Vagina (tissue), 2 donors: ENCODE results near the gene SYNM. TPM values are rescaled to one million over a fixed set of nuclear protein-coding genes. Genes with fewer than 3 reads are reported as not detected.

ENCODE experiments used
- DNase-seq, 2 donors: peaks; one replicate each; pipeline ENCODE4 v3.0.0-alpha.2; 2017; ENCODE audit errors: extremely low spot score in 2 of 2
- H3K27ac ChIP-seq: fragments of 200-600 bp; sonication (generic); one replicate; pipeline ENCODE4 v1.5.1; 2019
- H3K27me3 ChIP-seq: fragments of 200-600 bp; sonication (generic); one replicate; pipeline ENCODE4 v1.5.1; 2019
- H3K36me3 ChIP-seq, 2 donors: fragments of 200-600 bp; sonication (generic); one replicate each; pipeline ENCODE4 v1.5.1; 2017 to 2019
- H3K4me1 ChIP-seq: fragments of 200-600 bp; sonication (generic); one replicate; pipeline ENCODE4 v1.5.1; 2019
- H3K4me3 ChIP-seq, 2 donors: fragments of 200-600 bp; sonication (generic); 1 replicate in 1 of 2; 2 replicates in 1 of 2; pipeline ENCODE4 v1.5.1; 2016 to 2019
- H3K9me3 ChIP-seq: fragments of 200-600 bp; sonication (generic); one replicate; pipeline ENCODE4 v1.5.1; 2019
- CTCF ChIP-seq, 3 experiments: fragments of 450-650 bp in 2 of 3; fragments of 200-600 bp in 1 of 3; sonication (generic) in 1 of 3; IDR thresholded peaks; one replicate each; pipeline ENCODE4 v1.5.1; 2017 to 2019; ENCODE audit warnings: antibody characterized with exemption in 3 of 3, mild to moderate bottlenecking in 2 of 3, moderate library complexity in 2 of 3
- POLR2A ChIP-seq, 2 donors: fragments of 450-650 bp; IDR thresholded peaks; one replicate each; pipeline ENCODE4 v1.6.1; 2017; ENCODE audit warnings: antibody characterized with exemption in 2 of 2, mild to moderate bottlenecking in 2 of 2, moderate library complexity in 2 of 2
- POLR2AphosphoS5 ChIP-seq, 2 donors: sonication (generic); formaldehyde crosslinking; IDR thresholded peaks; one replicate each; pipeline ENCODE4 v1.9.0; 2017; ENCODE audit warnings: antibody characterized with exemption in 2 of 2, mild to moderate bottlenecking in 2 of 2, low read depth in 1 of 2; ENCODE audit not compliant: insufficient read depth in 1 of 2
- intact Hi-C: fragments of 100-400 bp; cut with DNase I; formaldehyde crosslinking; loops from one replicate; pipeline ENCODE4 v1.15.1; 2023
- total RNA-seq: library from RNA; depleted of rRNA; stranded (reverse); fragments of >200 nt; gene quantifications from one replicate; pipeline ENCODE4 v1.2.3, GENCODE V29; 2016

Gene SYNM
- total RNA-seq, 1 donor from 2014 or later: 62.6 TPM

GRCh38 chr15:99155961-99156443 is 51.1 kb downstream of the SYNM start:
- no peak overlapping the region for H3K27ac ChIP-seq

GRCh38 chr15:99157456-99157855 is 52.6 kb downstream of the SYNM start:
- peaks cover 0 to 6% of the 10 kb centered on the region in 2 donors for H3K36me3 ChIP-seq
- no peak overlapping the region for H3K27ac ChIP-seq

More at GRCh38 chr15:99155961-99156443, 51.1 kb downstream of the SYNM start:
- H3K4me1 ChIP-seq: no peaks in the 10 kb centered on the region
- intact Hi-C loops: no loop called here
- no peaks in the 10 kb centered on the region for H3K27me3 ChIP-seq
- TF ChIP-seq POLR2A (IDR thresholded peaks at IDR 0.05) (no peak), POLR2AphosphoS5 (IDR thresholded peaks at IDR 0.05; ENCODE audit: insufficient read depth in 1 of 2, low read depth in 1 of 2) (peak in 1 of 2 donors; percentile 24), CTCF (IDR thresholded peaks at IDR 0.05) (no peak)
- H3K9me3 ChIP-seq: no peaks in the 10 kb centered on the region
- peak in 1 of 2 donors; percentile 31 for DNase-seq
- H3K36me3 ChIP-seq: no peaks in the 10 kb centered on the region
- H3K4me3 ChIP-seq: no peak overlapping the region

GRCh38 chr15:99158626-99159412 is 53.9 kb downstream of the SYNM start:
- Histone ChIP-seq H3K4me1 (no peaks in the 10 kb centered on the region), H3K27ac (no peak overlapping the region), H3K36me3 (peaks cover 0 to 11% of the 10 kb centered on the region in 2 donors), H3K27me3 (no peaks in the 10 kb centered on the region), H3K4me3 (no peak overlapping the region), H3K9me3 (no peaks in the 10 kb centered on the region)
- DNase-seq: no peak
- intact Hi-C loops: no loop called here
- TF ChIP-seq POLR2AphosphoS5 (IDR thresholded peaks at IDR 0.05; ENCODE audit: insufficient read depth in 1 of 2, low read depth in 1 of 2) (no peak), POLR2A (IDR thresholded peaks at IDR 0.05) (no peak), CTCF (IDR thresholded peaks at IDR 0.05) (no peak)

More at GRCh38 chr15:99157456-99157855, 52.6 kb downstream of the SYNM start:
- intact Hi-C loops: no loop called here
- no peak overlapping the region for H3K4me3 ChIP-seq
- no peaks in the 10 kb centered on the region for H3K27me3 ChIP-seq
- H3K9me3 ChIP-seq: no peaks in the 10 kb centered on the region
- DNase-seq: no peak
- no peak for TF ChIP-seq CTCF (IDR thresholded peaks at IDR 0.05)
- no peaks in the 10 kb centered on the region for H3K4me1 ChIP-seq

GRCh38 chr15:99163271-99164062 is 58.6 kb downstream of the SYNM start:
- Histone ChIP-seq H3K27ac (no peak overlapping the region), H3K36me3 (peaks cover 0 to 17% of the 10 kb centered on the region in 2 donors)
- TF ChIP-seq POLR2A (IDR thresholded peaks at IDR 0.05): no peak
- no peak for TF ChIP-seq CTCF (IDR thresholded peaks at IDR 0.05)
- no peak for TF ChIP-seq POLR2AphosphoS5 (IDR thresholded peaks at IDR 0.05; ENCODE audit: insufficient read depth in 1 of 2, low read depth in 1 of 2)

More at GRCh38 chr15:99163271-99164062, 58.6 kb downstream of the SYNM start:
- no peaks in the 10 kb centered on the region for H3K27me3 ChIP-seq
- intact Hi-C loops: no loop called here
- H3K9me3 ChIP-seq: no peaks in the 10 kb centered on the region
- peak in 1 of 2 donors; percentile 27 for DNase-seq
- H3K4me1 ChIP-seq: peaks cover 6% of the 10 kb centered on the region
- H3K4me3 ChIP-seq: no peak overlapping the region
